IPS DF 6.9 (cell line): ENCODE data around the gene PHF12.
"Not testable (repeated sequence)": the region's sequence is repeated elsewhere in the genome, so short reads cannot be mapped to it uniquely, and the experiment has no call there.

Experiments used
- DNase-seq: peaks from one replicate; pipeline ENCODE4 v3.0.0-alpha.2; 2013; ENCODE audit warnings: low read depth, low spot score
- H3K27ac ChIP-seq: one replicate; pipeline ENCODE4 v1.5.1; 2013; ENCODE audit warnings: low read length, control low read depth
- H3K27me3 ChIP-seq: 2 replicates; pipeline ENCODE4 v1.6.1; 2013; ENCODE audit warnings: mild to moderate bottlenecking, low read length; ENCODE audit not compliant: control insufficient read depth, insufficient read depth
- H3K36me3 ChIP-seq: 2 replicates; pipeline ENCODE4 v1.6.1; 2013; ENCODE audit warnings: low read length; ENCODE audit not compliant: control insufficient read depth, insufficient read depth
- H3K4me1 ChIP-seq: 2 replicates; pipeline ENCODE4 v1.6.1; 2013; ENCODE audit warnings: low read length; ENCODE audit not compliant: control insufficient read depth, insufficient read depth
- H3K4me3 ChIP-seq: 2 replicates; pipeline ENCODE4 v1.5.1; 2013; ENCODE audit warnings: mild to moderate bottlenecking, low read length
- H3K9me3 ChIP-seq: 2 replicates; pipeline ENCODE4 v1.6.1; 2013; ENCODE audit warnings: low read length, inconsistent platforms; ENCODE audit not compliant: control insufficient read depth, insufficient read depth
- WGBS: extraction: QIAGEN DNeasy Blood & Tissue Kit; methylation state at CpG from one replicate; pipeline ENCODE4 v1.1.7; 2013; ENCODE audit warnings: mixed read lengths, missing lambda C conversion rate; ENCODE audit not compliant: insufficient read length, insufficient coverage; 5-methylcytosine and 5-hydroxymethylcytosine counted together

The PHF12 gene

DNA sequence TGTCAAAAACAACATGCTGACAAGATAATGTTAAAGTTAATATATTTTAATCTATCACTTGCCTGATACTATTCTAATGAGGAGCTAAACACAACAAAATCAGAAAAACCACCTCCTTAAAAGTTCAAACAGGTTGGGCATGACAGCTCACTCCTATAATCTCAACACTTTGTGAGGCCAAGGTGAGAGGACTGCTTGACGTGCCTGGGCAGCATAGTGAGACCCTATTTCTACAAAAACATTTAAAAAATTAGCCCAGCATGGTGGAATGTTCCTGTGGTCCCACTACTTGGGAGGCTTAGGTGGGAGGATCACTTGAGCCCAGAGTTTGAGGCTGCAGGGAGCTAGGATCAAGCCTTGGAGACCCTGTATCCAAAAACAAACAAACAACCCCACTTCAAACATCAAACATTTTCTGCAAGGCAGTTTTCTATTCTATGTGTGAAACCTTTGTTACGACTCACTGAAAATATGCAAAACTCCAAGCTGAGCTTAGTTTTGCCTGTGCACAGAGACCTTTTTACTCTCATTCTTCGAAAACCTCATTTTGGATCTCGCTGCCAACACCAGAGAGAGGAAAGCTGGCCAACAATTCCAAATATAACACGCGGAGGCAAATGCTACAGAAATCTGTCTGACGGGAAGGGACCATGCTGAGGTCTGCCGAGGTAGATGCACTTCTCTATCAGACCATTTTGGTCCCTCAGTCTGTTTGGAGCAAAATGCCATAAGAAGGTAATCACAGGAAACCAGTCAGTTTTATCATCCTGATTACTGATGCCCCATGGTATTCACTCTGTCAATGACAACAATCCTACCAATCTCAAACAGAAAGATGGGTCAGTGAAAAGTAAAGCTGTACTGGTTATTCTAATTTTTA lies 6.2 kb downstream of the PHF12 start:
- WGBS = no CpG with 5 or more reads among the region's 8 CpGs
- no peak overlapping the region for H3K4me3 ChIP-seq
- no peak for DNase-seq
- H3K4me1 ChIP-seq = no peaks in the 10 kb centered on the region
- no peaks in the 10 kb centered on the region; the same call in 1 of the 2 replicates for H3K36me3 ChIP-seq
- H3K9me3 ChIP-seq = no peaks in the 10 kb centered on the region
- no peaks in the 10 kb centered on the region for H3K27me3 ChIP-seq
- H3K27ac ChIP-seq = no peak overlapping the region

- H3K4me1 ChIP-seq = no peaks in the 10 kb centered on the region
- WGBS = no CpG with 5 or more reads among the region's 4 CpGs
- no peaks in the 10 kb centered on the region; the same call in 1 of the 2 replicates for H3K36me3 ChIP-seq
These were observed 7.0 kb downstream of the PHF12 start for GRCh38 chr17:28944343-28944742.

DNA sequence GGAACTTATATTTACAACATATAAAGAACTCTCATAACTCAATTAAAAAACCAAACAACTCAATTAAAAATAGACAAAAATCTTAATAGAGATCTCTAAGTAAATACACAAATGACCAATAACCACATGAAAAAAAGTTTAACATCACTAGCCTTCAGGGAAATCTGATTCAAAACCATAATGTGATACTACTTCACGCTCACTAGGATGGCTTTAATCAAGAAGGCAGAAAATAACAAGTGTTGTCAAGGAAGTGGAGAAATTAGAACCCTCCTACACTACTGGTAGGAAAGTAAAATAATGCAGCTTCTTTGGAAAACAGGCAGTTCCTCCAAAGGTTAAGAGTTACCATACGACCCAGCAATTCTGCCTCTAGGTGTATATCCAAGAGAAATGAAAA lies 8.4 kb downstream of the PHF12 start:
- H3K27ac ChIP-seq = no peak overlapping the region
- H3K4me1 ChIP-seq = no peaks in the 10 kb centered on the region
- no peaks in the 10 kb centered on the region for H3K9me3 ChIP-seq
- no peak for DNase-seq
- no peaks in the 10 kb centered on the region; the same call in 1 of the 2 replicates for H3K36me3 ChIP-seq
- no peak overlapping the region for H3K4me3 ChIP-seq
- H3K27me3 ChIP-seq = no peaks in the 10 kb centered on the region
- WGBS = no CpG with 5 or more reads among the region's 2 CpGs

More at GRCh38 chr17:28944343-28944742, 7.0 kb downstream of the PHF12 start:
- no peaks in the 10 kb centered on the region for H3K9me3 ChIP-seq
- DNase-seq = no peak
- no peak overlapping the region for H3K4me3 ChIP-seq
- no peaks in the 10 kb centered on the region for H3K27me3 ChIP-seq
- H3K27ac ChIP-seq = no peak overlapping the region

DNA sequence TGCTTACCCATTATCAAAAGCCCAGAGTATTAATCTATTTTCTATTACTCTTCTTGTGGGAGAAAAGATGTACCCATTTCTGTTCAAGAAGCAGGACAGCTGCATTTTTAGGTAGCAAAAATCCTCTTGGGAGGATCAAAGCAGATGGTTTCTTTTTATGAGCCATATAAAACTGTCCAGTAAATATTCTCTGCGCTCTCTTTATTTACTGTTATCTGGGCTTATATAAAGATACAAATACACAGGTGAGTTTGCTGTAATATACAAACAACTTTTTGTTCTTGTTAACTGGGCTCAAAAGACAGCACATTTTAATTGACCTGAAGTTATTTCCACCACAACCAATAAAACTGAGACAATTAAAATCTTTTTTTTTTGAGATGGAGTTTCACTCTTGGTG lies 10.1 kb downstream of the PHF12 start:
- no CpG with 5 or more reads among the region's 1 CpG for WGBS
- DNase-seq = no peak
- Histone ChIP-seq H3K4me1 (peaks cover 1% of the 10 kb centered on the region; the same call in 1 of the 2 replicates), H3K36me3 (no peaks in the 10 kb centered on the region; the same call in 1 of the 2 replicates), H3K9me3 (no peaks in the 10 kb centered on the region), H3K4me3 (no peak overlapping the region), H3K27me3 (no peaks in the 10 kb centered on the region), H3K27ac (no peak overlapping the region)

GRCh38 chr17:28940675-28941074 lies 10.6 kb downstream of the PHF12 start:
- Histone ChIP-seq H3K36me3 (no peaks in the 10 kb centered on the region; the same call in 1 of the 2 replicates), H3K4me1 (peaks cover 1% of the 10 kb centered on the region; the same call in 1 of the 2 replicates), H3K27ac (no peak overlapping the region), H3K9me3 (no peaks in the 10 kb centered on the region), H3K4me3 (no peak overlapping the region), H3K27me3 (no peaks in the 10 kb centered on the region)
- no peak for DNase-seq
- no CpG with 5 or more reads among the region's 3 CpGs for WGBS

DNA sequence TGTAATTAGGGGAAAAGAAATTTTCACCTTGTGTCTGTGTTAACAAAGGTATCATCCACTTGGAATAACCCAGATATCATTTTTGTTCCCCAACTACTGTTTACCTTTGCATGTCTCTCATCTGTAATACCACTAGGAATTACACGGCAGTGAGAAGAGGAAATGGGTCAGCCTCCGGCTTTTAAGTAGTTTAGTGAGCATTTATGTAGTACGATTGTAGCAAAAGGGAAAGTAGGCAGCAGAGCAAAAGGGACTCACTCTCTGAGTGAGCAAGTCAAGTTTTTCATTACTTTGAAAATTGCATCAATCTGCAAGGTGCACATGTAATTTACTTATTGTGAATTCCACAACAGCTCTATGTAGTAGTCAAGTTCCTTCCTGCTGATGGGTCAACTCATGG lies 11.2 kb downstream of the PHF12 start:
- Histone ChIP-seq H3K4me3 (no peak overlapping the region), H3K27ac (no peak overlapping the region), H3K4me1 (peaks cover 1% of the 10 kb centered on the region; the same call in 1 of the 2 replicates), H3K36me3 (no peaks in the 10 kb centered on the region; the same call in 1 of the 2 replicates), H3K9me3 (no peaks in the 10 kb centered on the region), H3K27me3 (no peaks in the 10 kb centered on the region)
- WGBS = no CpG with 5 or more reads among the region's 3 CpGs
- no peak for DNase-seq

GRCh38 chr17:28938552-28938951 lies 12.8 kb downstream of the PHF12 start:
- Histone ChIP-seq H3K4me1 (peaks cover 1% of the 10 kb centered on the region; the same call in 1 of the 2 replicates), H3K36me3 (no peaks in the 10 kb centered on the region), H3K27ac (no peak overlapping the region), H3K27me3 (no peaks in the 10 kb centered on the region), H3K4me3 (no peak overlapping the region), H3K9me3 (no peaks in the 10 kb centered on the region)
- no peak for DNase-seq

DNA sequence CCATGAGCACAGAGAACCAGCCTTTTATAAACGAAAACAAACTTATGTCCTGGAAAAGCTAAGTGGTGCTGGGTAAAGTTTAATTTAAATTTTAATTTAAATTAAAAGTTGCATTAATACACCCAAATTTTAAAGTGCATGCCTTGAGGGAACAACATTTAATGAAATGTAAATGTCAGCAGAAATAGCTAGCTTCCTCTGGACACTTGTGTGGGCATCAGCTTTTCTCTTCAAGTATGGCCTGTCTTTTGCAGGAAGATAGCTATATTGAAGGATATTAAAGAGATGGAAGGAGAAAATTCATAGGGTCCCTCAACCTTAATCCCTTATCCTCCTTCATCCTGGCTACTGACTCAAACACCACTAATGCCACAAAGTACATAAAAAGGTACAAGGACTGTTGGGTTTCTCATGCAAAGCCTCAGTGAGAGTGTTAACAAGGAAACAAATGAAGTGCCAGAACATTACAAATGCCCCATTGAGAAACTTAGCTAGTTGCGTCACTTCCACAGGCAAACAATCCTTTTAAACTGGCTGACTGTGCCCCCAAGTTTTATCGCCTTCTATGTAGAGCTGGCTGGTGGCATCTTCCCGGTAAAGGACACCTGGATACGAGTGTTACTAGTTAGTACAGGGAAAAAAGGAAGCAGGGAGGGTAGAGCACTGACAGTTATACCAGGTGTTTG lies 14.1 kb downstream of the PHF12 start:
- Histone ChIP-seq H3K4me1 (peaks cover 1% of the 10 kb centered on the region; the same call in 1 of the 2 replicates), H3K27ac (no peak overlapping the region), H3K4me3 (no peak overlapping the region), H3K36me3 (no peaks in the 10 kb centered on the region), H3K27me3 (no peaks in the 10 kb centered on the region), H3K9me3 (no peaks in the 10 kb centered on the region)
- no peak for DNase-seq
- WGBS = no CpG with 5 or more reads among the region's 5 CpGs

GRCh38 chr17:28935744-28936460 lies 15.4 kb downstream of the PHF12 start:
- H3K4me3 ChIP-seq = no peak overlapping the region
- no peaks in the 10 kb centered on the region for H3K9me3 ChIP-seq
- no peaks in the 10 kb centered on the region for H3K27me3 ChIP-seq
- WGBS = no CpG with 5 or more reads among the region's 8 CpGs
- H3K4me1 ChIP-seq = peaks cover 1% of the 10 kb centered on the region; the same call in 1 of the 2 replicates
- H3K36me3 ChIP-seq = no peaks in the 10 kb centered on the region
- DNase-seq = no peak
- no peak overlapping the region for H3K27ac ChIP-seq

GRCh38 chr17:28934508-28934907 lies 16.8 kb downstream of the PHF12 start:
- not testable (repeated sequence) for H3K36me3 ChIP-seq, H3K4me1 ChIP-seq, DNase-seq, H3K9me3 ChIP-seq, H3K4me3 ChIP-seq, H3K27me3 ChIP-seq, H3K27ac ChIP-seq
- no CpG with 5 or more reads among the region's 8 CpGs for WGBS
